Hepatocyte (in vitro differentiated cells): ENCODE measurements around the gene CCDC102A. TPM values are rescaled to one million over a fixed set of nuclear protein-coding genes. Genes with fewer than 3 reads are reported as not detected.
A peak's percentile ranks its signal among the peaks of the same experiment; 100 is the strongest.
"Not testable (repeated sequence)": the region's sequence is repeated elsewhere in the genome, so short reads cannot be mapped to it uniquely, and the experiment has no call there.

Experiments
- DNase-seq: peaks from one replicate; pipeline ENCODE4 v3.0.0-alpha.2; 2016; ENCODE audit warnings: low spot score
- H2AFZ ChIP-seq: fragments of 200-600 bp; sonication (generic); 2 replicates; pipeline ENCODE4 v1.6.0; 2016; ENCODE audit warnings: antibody characterized with exemption, mild to moderate bottlenecking
- H3K27ac ChIP-seq: fragments of 200-600 bp; sonication (generic); 2 replicates; pipeline ENCODE4 v1.5.1; 2016; ENCODE audit warnings: mild to moderate bottlenecking
- H3K27me3 ChIP-seq: fragments of 200-600 bp; sonication (generic); 2 replicates; pipeline ENCODE4 v1.6.1; 2016
- H3K36me3 ChIP-seq: fragments of 200-600 bp; sonication (generic); replicated peaks from 2 replicates; pipeline ENCODE4 v1.5.1; 2016; ENCODE audit warnings: low read depth; ENCODE audit not compliant: insufficient read depth
- H3K4me1 ChIP-seq: fragments of 200-600 bp; sonication (generic); 2 replicates; pipeline ENCODE4 v1.5.1; 2016; ENCODE audit warnings: mild to moderate bottlenecking, moderate library complexity; ENCODE audit not compliant: insufficient read depth
- H3K4me2 ChIP-seq: fragments of 200-600 bp; sonication (generic); 2 replicates; pipeline ENCODE4 v1.6.0; 2016
- H3K4me3 ChIP-seq: fragments of 200-600 bp; sonication (generic); 2 replicates; pipeline ENCODE4 v1.5.1; 2016; ENCODE audit warnings: mild to moderate bottlenecking
- H3K79me2 ChIP-seq: fragments of 200-600 bp; sonication (generic); 2 replicates; pipeline ENCODE4 v1.6.0; 2017; ENCODE audit warnings: mild to moderate bottlenecking
- H3K9me2 ChIP-seq: fragments of 200-600 bp; sonication (generic); replicated peaks from 2 replicates; pipeline ENCODE4 v1.6.0; 2017; ENCODE audit warnings: mild to moderate bottlenecking; ENCODE audit not compliant: insufficient read depth
- H3K9me3 ChIP-seq: fragments of 200-600 bp; sonication (generic); 2 replicates; pipeline ENCODE4 v1.5.1; 2016; ENCODE audit warnings: low read depth, mild to moderate bottlenecking
- H4K20me1 ChIP-seq: fragments of 200-600 bp; sonication (generic); 2 replicates; pipeline ENCODE4 v1.6.0; 2016; ENCODE audit warnings: mild to moderate bottlenecking; ENCODE audit not compliant: insufficient read depth, poor library complexity, severe bottlenecking
- CTCF ChIP-seq: fragments of 200-600 bp; sonication (generic); IDR thresholded peaks from 2 replicates; pipeline ENCODE4 v1.5.1; 2016; ENCODE audit warnings: antibody characterized with exemption, mild to moderate bottlenecking; ENCODE audit not compliant: poor library complexity
- EZH2 ChIP-seq: fragments of 200-600 bp; sonication (generic); IDR thresholded peaks from 2 replicates; pipeline ENCODE4 v1.6.1; 2016; ENCODE audit warnings: antibody characterized with exemption, mild to moderate bottlenecking, borderline replicate concordance
- EZH2phosphoT487 ChIP-seq: fragments of 200-600 bp; sonication (generic); IDR thresholded peaks from one replicate; pipeline ENCODE4 v1.6.1; 2018; ENCODE audit warnings: antibody characterized with exemption, mild to moderate bottlenecking, low read depth, moderate library complexity; ENCODE audit not compliant: unreplicated experiment, severe bottlenecking
- WGBS: methylation state at CpG from one replicate; pipeline ENCODE4 v1.1.6; 2016; ENCODE audit warnings: low lambda C conversion rate; ENCODE audit errors: missing lambda C conversion rate; 5-methylcytosine and 5-hydroxymethylcytosine counted together
- polyA plus RNA-seq: library from polyadenylated mRNA; unstranded; fragments of >200 nt; fragmentation: Nextera tagmentation; extraction: Ambion mirVana; gene quantifications from 2 replicates; pipeline ENCODE4 v1.2.1, GENCODE V29; 2016
- total RNA-seq: library from RNA; depleted of rRNA; stranded (reverse); fragments of >200 nt; gene quantifications from 2 replicates; pipeline ENCODE4 v1.2.3, GENCODE V29; 2014

CCDC102A gene
- total and polyA plus RNA-seq, 2 experiments from 2014 or later, result 11.4 to 17.2 TPM

- Histone ChIP-seq H3K27ac (no peak overlapping the region), H3K9me3 (no peaks in the 10 kb centered on the region), H3K4me1 (peaks cover 15% of the 10 kb centered on the region), H3K9me2 (no peaks in the 10 kb centered on the region), H3K4me3 (no peak overlapping the region), H3K27me3 (no peaks in the 10 kb centered on the region), H3K79me2 (no peaks in the 10 kb centered on the region), H2AFZ (no peak overlapping the region), H3K36me3 (no peaks in the 10 kb centered on the region), H3K4me2 (no peak overlapping the region), H4K20me1 (no peaks in the 10 kb centered on the region)
- no peak for TF ChIP-seq EZH2phosphoT487
- no peak for TF ChIP-seq EZH2
- no peak for TF ChIP-seq CTCF
- WGBS, result 66% methylated on average over 7 of the region's 7 CpGs
- no peak for DNase-seq
Observed at GRCh38 chr16:57501492-57501891, 34.9 kb downstream of the CCDC102A start.

- no peaks in the 10 kb centered on the region for H3K9me3 ChIP-seq
- peak overlapping the region; percentile 5 for H3K4me2 ChIP-seq
- peak; percentile 61 for DNase-seq
- H2AFZ ChIP-seq, result no peak overlapping the region
- H3K9me2 ChIP-seq, result no peaks in the 10 kb centered on the region
- H3K79me2 ChIP-seq, result no peaks in the 10 kb centered on the region
- no peaks in the 10 kb centered on the region for H3K27me3 ChIP-seq
- no peak for TF ChIP-seq EZH2phosphoT487
- no peak for TF ChIP-seq EZH2
- no peak for TF ChIP-seq CTCF
- 44% methylated on average over 9 of the region's 9 CpGs for WGBS
- peak overlapping the region; percentile 31 for H3K27ac ChIP-seq
- peaks cover 15% of the 10 kb centered on the region for H3K4me1 ChIP-seq
- no peak overlapping the region for H3K4me3 ChIP-seq
- no peaks in the 10 kb centered on the region for H4K20me1 ChIP-seq
- no peaks in the 10 kb centered on the region for H3K36me3 ChIP-seq
Observed at GRCh38 chr16:57500578-57501111, 35.7 kb downstream of the CCDC102A start.

GRCh38 chr16:57499941-57500340 is 36.4 kb downstream of the CCDC102A start:
- not testable (repeated sequence) for H3K4me3 ChIP-seq
- WGBS, result 82% methylated on average over 11 of the region's 11 CpGs

GRCh38 chr16:57498031-57498430 is 38.3 kb downstream of the CCDC102A start:
- H3K4me1 ChIP-seq, result peaks cover 15% of the 10 kb centered on the region
- no peaks in the 10 kb centered on the region for H4K20me1 ChIP-seq
- H3K9me3 ChIP-seq, result no peaks in the 10 kb centered on the region
- H3K27ac ChIP-seq, result no peak overlapping the region
- DNase-seq, result no peak
- no peaks in the 10 kb centered on the region for H3K79me2 ChIP-seq
- no peak overlapping the region for H2AFZ ChIP-seq
- H3K27me3 ChIP-seq, result no peaks in the 10 kb centered on the region
- no peak overlapping the region for H3K4me3 ChIP-seq
- WGBS, result 99% methylated on average over 4 of the region's 4 CpGs
- no peaks in the 10 kb centered on the region for H3K36me3 ChIP-seq
- no peak overlapping the region for H3K4me2 ChIP-seq
- no peaks in the 10 kb centered on the region for H3K9me2 ChIP-seq
- TF ChIP-seq EZH2, result no peak
- no peak for TF ChIP-seq CTCF
- no peak for TF ChIP-seq EZH2phosphoT487

More at GRCh38 chr16:57499941-57500340, 36.4 kb downstream of the CCDC102A start:
- not testable (repeated sequence) for H3K27ac ChIP-seq, H3K79me2 ChIP-seq, H4K20me1 ChIP-seq, H3K4me2 ChIP-seq, H3K27me3 ChIP-seq, H2AFZ ChIP-seq, H3K9me2 ChIP-seq, DNase-seq, H3K9me3 ChIP-seq, H3K36me3 ChIP-seq
- peaks cover 15% of the 10 kb centered on the region for H3K4me1 ChIP-seq
